A549 (cell line): Measurements from ENCODE around the gene NFX1. TPM values are rescaled to one million over a fixed set of nuclear protein-coding genes. Genes with fewer than 3 reads are reported as not detected.
A peak's percentile ranks its signal among the peaks of the same experiment; 100 is the strongest.

Experiments
- ATAC-seq, 2 experiments: fragments of 200-7000 bp in 1 of 2; fragments of >200 bp in 1 of 2; cut with Nextera tagmentation in 1 of 2; cut with Tn5 transposase in 1 of 2; 3 replicates each; pipeline versions ENCODE4 v1.8.0 to v1.9.1; 2018 to 2020; ENCODE audit warnings: mild to moderate bottlenecking in 1 of 2, moderate library complexity in 1 of 2
- CTCF ChIA-PET: fragments of 300-600 bp; sonication (Branson Sonifier 250); formaldehyde crosslinking; extraction: SDS; loops from one replicate; lab custom pipeline; 2021; ENCODE audit warnings: antibody characterized with exemption, inconsistent platforms; lab: Yijun Ruan, JAX
- POLR2A ChIA-PET: fragments of 350-600 bp; formaldehyde crosslinking; extraction: SDS; loops from one replicate; lab custom pipeline; 2021; ENCODE audit warnings: antibody characterized with exemption, inconsistent platforms; lab: Yijun Ruan, JAX
- DNase-seq, 2 experiments: peaks; one replicate each; pipeline versions ENCODE4 v3.0.0 to v3.0.0-alpha.2; 2011 to 2016; ENCODE audit warnings: low read depth in 1 of 2, low spot score in 1 of 2
- FAIRE-seq: peaks from 2 replicates; lab custom pipeline; 2011; peaks lifted over from hg19 to GRCh38; lab: Jason Lieb, UNC
- H3K27ac ChIP-seq, 2 experiments: fragments of >200 bp; sonication (Bioruptor Twin); formaldehyde crosslinking; 3 replicates each; pipeline ENCODE4 v1.5.1; 2016 to 2017
- H3K4me1 ChIP-seq: fragments of >200 bp; sonication (Bioruptor Twin); formaldehyde crosslinking; 3 replicates; pipeline ENCODE4 v1.6.1; 2016
- H3K4me2 ChIP-seq: fragments of >200 bp; sonication (Bioruptor Twin); formaldehyde crosslinking; 3 replicates; pipeline ENCODE4 v1.6.1; 2016
- H3K4me3 ChIP-seq: fragments of >200 bp; sonication (Bioruptor Twin); formaldehyde crosslinking; 3 replicates; pipeline ENCODE4 v1.5.1; 2016
- H3K9me3 ChIP-seq: fragments of >200 bp; sonication (Bioruptor Twin); formaldehyde crosslinking; 3 replicates; pipeline ENCODE4 v1.6.1; 2016
- ESRRA ChIP-seq: fragments of 150-350 bp; IDR thresholded peaks from 2 replicates; pipeline ENCODE4 v1.6.1; 2014; ENCODE audit warnings: mild to moderate bottlenecking, low read length, borderline replicate concordance
- JUN ChIP-seq, 2 experiments: fragments of >200 bp; sonication (Bioruptor Twin); formaldehyde crosslinking; IDR thresholded peaks; 2 replicates in 1 of 2; 3 replicates in 1 of 2; pipeline ENCODE4 v1.6.1; 2016 to 2017
- JUNB ChIP-seq: fragments of >200 bp; sonication (Bioruptor Twin); formaldehyde crosslinking; IDR thresholded peaks from 2 replicates; pipeline ENCODE4 v1.6.1; 2016
- MAZ ChIP-seq: fragments of 150-350 bp; IDR thresholded peaks from 2 replicates; pipeline ENCODE4 v1.6.1; 2014; ENCODE audit warnings: antibody characterized with exemption, low read depth, low read length, borderline replicate concordance
- MYC ChIP-seq: IDR thresholded peaks from 2 replicates; pipeline ENCODE4 v1.6.1; 2012; ENCODE audit warnings: mild to moderate bottlenecking, inconsistent platforms, low read length, improper control_type of control experiment, borderline replicate concordance
- NPAS2 ChIP-seq: fragments of 250-450 bp; sonication (Bioruptor Pico); IDR thresholded peaks from 2 replicates; pipeline ENCODE4 v1.8.0; 2022; ENCODE audit warnings: mild to moderate bottlenecking, moderate library complexity, borderline replicate concordance
- PHF8 ChIP-seq: fragments of 200-600 bp; sonication (generic); IDR thresholded peaks from 2 replicates; pipeline ENCODE4 v1.6.1; 2016; ENCODE audit warnings: low read depth, mild to moderate bottlenecking, antibody characterized with exemption, moderate library complexity, borderline replicate concordance
- POLR2A ChIP-seq: IDR thresholded peaks from 2 replicates; pipeline ENCODE4 v1.6.1; 2012; ENCODE audit warnings: mild to moderate bottlenecking, low read length
- RAD21 ChIP-seq, 2 experiments: fragments of >200 bp in 1 of 2; sonication (Bioruptor Twin) in 1 of 2; formaldehyde crosslinking in 1 of 2; IDR thresholded peaks in 1 of 2; conservative IDR thresholded peaks in 1 of 2; 2 replicates in 1 of 2; 3 replicates in 1 of 2; pipeline ENCODE4 v1.6.1; 2012 to 2018; ENCODE audit warnings: inconsistent platforms in 1 of 2
- RARB ChIP-seq: fragments of 250-450 bp; sonication (Bioruptor Pico); IDR thresholded peaks from 2 replicates; pipeline ENCODE4 v1.8.0; 2021; ENCODE audit warnings: mild to moderate bottlenecking, moderate library complexity
- SMC3 ChIP-seq: fragments of >200 bp; sonication (Bioruptor Twin); formaldehyde crosslinking; IDR thresholded peaks from 3 replicates; pipeline ENCODE4 v1.6.1; 2018; ENCODE audit warnings: inconsistent platforms
- WGBS: methylation state at CpG from one replicate; pipeline ENCODE4 v1.1.6; 2017; ENCODE audit errors: missing lambda C conversion rate; 5-methylcytosine and 5-hydroxymethylcytosine counted together
- polyA plus RNA-seq, 4 experiments: library from polyadenylated mRNA; depleted of rRNA in 3 of 4; stranded (reverse); fragments of >200 nt; fragmentation: RNase III in 1 of 4; extraction: RNeasy Plus Mini Kit Qiagen cat#74134 plus additional on column Dnase treatment in 1 of 4; gene quantifications; 2 replicates in 3 of 4; 3 replicates in 1 of 4; pipeline ENCODE4 v1.2.3, GENCODE V29; 2011 to 2017
- TF ChIP-seq, protein P1 (sequence below): IDR thresholded peaks from 2 replicates; pipeline ENCODE4 v1.6.1; 2012
- TF ChIP-seq, protein P2 (sequence below): fragments of 250-450 bp; sonication (Bioruptor Pico); IDR thresholded peaks from 2 replicates; pipeline ENCODE4 v1.5.0; 2021; ENCODE audit warnings: mild to moderate bottlenecking, moderate library complexity, borderline replicate concordance
- TF ChIP-seq, protein P3 (sequence below): fragments of >200 bp; sonication (Bioruptor Twin); formaldehyde crosslinking; IDR thresholded peaks from 3 replicates; pipeline ENCODE4 v1.6.1; 2016
- TF ChIP-seq, protein P4 (sequence below): IDR thresholded peaks from 2 replicates; pipeline ENCODE4 v1.6.1; 2012; ENCODE audit warnings: low read depth, borderline replicate concordance

NFX1 gene
- polyA plus RNA-seq, 2 of the 4 experiments (the other 2 are of a cell fraction) = 24.8 to 41.2 TPM

DNA sequence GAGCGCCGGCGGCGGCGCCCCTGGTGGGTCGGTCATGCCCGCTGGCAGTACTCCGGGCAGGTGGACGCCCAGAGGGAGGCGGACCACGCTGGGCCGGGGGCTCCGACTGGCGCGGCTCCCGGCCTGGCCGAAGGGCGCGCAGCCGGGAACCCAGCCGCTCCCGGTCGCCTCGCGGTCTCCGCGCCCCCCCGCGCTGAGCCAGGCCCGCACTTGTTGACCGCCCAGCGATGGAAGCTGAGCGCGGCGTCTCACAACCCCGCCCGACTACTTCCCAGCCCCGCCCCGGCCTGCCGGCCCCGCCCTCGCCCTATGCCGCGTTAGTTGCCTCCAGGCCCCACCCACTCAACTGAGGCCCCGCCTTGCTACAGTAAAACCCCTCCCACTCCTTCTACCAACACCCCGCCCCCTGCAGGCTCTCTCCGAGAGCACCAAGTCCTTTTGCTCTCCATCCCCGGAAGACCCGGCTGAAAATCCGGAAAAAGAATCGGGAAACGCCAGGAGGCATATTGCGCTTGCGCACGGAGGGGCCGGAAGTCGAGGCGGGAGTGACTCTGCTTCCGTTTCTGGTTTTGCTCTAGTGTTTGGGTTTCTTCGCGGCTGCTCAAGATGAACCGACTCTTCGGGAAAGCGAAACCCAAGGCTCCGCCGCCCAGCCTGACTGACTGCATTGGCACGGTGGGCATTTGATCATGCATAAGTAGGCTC, 25.7 kb upstream of the NFX1 start, which contains the start of the genes BAG1 and CHMP5:
Gene BAG1, minus strand, starts transcription at position 236 of the 705 bp plus-strand sequence.
Gene CHMP5, plus strand, starts transcription at position 577 of the 705 bp plus-strand sequence. Its CDS starts 30 bp downstream, at position 607.
- ATAC-seq = peak; percentile 93 to 95
- POLR2A ChIA-PET = interaction anchor here (0.6 to 1.5 kb wide), 3 partner anchors 9 to 30 kb away, joined by 3 to 11 read pairs (median 4); partner anchors contain the start of gene NFX1
- H3K9me3 ChIP-seq = no peaks in the 10 kb centered on the region
- peak within 1 kb of the TSS; percentile 95 for H3K4me2 ChIP-seq
- TF ChIP-seq ESRRA (0 out of 2 replicates have a peak, but pooled peaks have one; percentile 9), SMC3 (no peak; the same call in none of the 3 replicates), MAZ (no peak), MYC (peak; percentile 48; the same call in 1 of the 2 replicates), JUN (IDR thresholded peaks at IDR 0.05) (peak in 1 of 2 experiments; percentile 79; a peak in 3 of 5 replicates), POLR2A (peak; percentile 77), PHF8 (peak; percentile 75; the same call in 1 of the 2 replicates), RAD21 (conservative IDR thresholded peaks at IDR 0.05 in 1 of 2, IDR thresholded peaks at IDR 0.05 in 1 of 2) (peak in 1 of 2 experiments; percentile 52; a peak in 3 of 5 replicates), RARB (CRISPR knock-in tag) (no peak)
- TF ChIP-seq, protein P1, sequence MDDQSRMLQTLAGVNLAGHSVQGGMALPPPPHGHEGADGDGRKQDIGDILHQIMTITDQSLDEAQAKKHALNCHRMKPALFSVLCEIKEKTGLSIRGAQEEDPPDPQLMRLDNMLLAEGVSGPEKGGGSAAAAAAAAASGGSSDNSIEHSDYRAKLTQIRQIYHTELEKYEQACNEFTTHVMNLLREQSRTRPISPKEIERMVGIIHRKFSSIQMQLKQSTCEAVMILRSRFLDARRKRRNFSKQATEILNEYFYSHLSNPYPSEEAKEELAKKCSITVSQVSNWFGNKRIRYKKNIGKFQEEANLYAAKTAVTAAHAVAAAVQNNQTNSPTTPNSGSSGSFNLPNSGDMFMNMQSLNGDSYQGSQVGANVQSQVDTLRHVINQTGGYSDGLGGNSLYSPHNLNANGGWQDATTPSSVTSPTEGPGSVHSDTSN = no peak
- TF ChIP-seq, protein P2, sequence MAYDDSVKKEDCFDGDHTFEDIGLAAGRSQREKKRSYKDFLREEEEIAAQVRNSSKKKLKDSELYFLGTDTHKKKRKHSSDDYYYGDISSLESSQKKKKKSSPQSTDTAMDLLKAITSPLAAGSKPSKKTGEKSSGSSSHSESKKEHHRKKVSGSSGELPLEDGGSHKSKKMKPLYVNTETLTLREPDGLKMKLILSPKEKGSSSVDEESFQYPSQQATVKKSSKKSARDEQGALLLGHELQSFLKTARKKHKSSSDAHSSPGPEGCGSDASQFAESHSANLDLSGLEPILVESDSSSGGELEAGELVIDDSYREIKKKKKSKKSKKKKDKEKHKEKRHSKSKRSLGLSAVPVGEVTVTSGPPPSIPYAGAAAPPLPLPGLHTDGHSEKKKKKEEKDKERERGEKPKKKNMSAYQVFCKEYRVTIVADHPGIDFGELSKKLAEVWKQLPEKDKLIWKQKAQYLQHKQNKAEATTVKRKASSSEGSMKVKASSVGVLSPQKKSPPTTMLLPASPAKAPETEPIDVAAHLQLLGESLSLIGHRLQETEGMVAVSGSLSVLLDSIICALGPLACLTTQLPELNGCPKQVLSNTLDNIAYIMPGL (CRISPR knock-in tag) = no peak
- TF ChIP-seq, protein P3, sequence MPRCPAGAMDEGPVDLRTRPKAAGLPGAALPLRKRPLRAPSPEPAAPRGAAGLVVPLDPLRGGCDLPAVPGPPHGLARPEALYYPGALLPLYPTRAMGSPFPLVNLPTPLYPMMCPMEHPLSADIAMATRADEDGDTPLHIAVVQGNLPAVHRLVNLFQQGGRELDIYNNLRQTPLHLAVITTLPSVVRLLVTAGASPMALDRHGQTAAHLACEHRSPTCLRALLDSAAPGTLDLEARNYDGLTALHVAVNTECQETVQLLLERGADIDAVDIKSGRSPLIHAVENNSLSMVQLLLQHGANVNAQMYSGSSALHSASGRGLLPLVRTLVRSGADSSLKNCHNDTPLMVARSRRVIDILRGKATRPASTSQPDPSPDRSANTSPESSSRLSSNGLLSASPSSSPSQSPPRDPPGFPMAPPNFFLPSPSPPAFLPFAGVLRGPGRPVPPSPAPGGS = peak; percentile 56; the same call in 1 of the 3 replicates
- TF ChIP-seq, protein P4, sequence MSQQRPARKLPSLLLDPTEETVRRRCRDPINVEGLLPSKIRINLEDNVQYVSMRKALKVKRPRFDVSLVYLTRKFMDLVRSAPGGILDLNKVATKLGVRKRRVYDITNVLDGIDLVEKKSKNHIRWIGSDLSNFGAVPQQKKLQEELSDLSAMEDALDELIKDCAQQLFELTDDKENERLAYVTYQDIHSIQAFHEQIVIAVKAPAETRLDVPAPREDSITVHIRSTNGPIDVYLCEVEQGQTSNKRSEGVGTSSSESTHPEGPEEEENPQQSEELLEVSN = 0 out of 2 replicates have a peak, but pooled peaks have one; percentile 26
- H3K4me1 ChIP-seq = peaks cover 36% of the 10 kb centered on the region
- H3K27ac ChIP-seq = peak within 1 kb of the TSS; percentile 94 to 96
- no peak for FAIRE-seq
- CTCF ChIA-PET = interaction anchor here (0.6 to 3.6 kb wide), 13 partner anchors 9 to 473 kb away, joined by 3 to 16 read pairs (median 3); no protein-coding TSS in a partner anchor
- peak; percentile 99 for DNase-seq
- WGBS = under 1% methylated on average over 27 of the region's 67 CpGs
- peak within 1 kb of the TSS; percentile 90 for H3K4me3 ChIP-seq

DNA sequence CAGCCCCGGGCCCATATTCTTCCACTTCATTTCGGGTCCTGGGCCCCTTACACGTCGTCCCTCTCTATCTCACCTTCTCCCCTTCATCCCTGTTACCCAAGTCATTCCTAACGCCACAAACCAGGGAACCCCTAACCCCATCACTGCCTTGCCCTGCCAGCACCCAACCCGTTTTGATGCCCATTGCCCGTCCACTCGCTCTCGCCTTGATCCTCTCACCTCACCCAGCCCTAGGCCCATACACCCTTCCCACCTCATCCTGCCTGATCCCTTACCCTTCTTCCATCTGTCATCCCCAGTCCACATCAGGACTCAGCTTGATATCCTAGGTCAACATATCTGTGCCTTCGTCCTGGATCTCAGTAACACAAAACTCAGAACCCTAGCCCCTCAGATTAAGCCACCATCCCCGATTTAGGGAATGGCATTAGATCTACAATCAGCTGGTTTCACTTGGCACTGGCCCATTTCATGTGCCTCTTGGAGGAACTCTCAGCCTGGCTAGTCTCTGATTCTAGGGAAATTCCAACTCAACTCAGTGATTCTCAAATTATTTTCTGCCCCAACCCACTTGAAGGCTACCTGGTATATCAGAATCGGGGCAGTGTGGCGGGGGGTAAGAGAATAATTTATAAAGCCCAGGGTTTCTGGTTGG, 25.0 kb upstream of the NFX1 start:
- peak overlapping the region; percentile 90 for H3K4me3 ChIP-seq
- FAIRE-seq (no peak), ATAC-seq (peak in 1 of 2 experiments; percentile 23; a peak in 2 of 6 replicates), DNase-seq (no peak)
- peak overlapping the region; percentile 84 to 90 for H3K27ac ChIP-seq
- peak overlapping the region; percentile 87 for H3K4me2 ChIP-seq
- WGBS = 11% methylated on average over 12 of the region's 13 CpGs
- POLR2A ChIA-PET = no interaction called here
- no peaks in the 10 kb centered on the region for H3K9me3 ChIP-seq
- TF ChIP-seq JUN (IDR thresholded peaks at IDR 0.05) = peak in 1 of 2 experiments; percentile 48; a peak in 1 of 5 replicates
- no peak for TF ChIP-seq NPAS2
- no peak for TF ChIP-seq JUNB
- peaks cover 34% of the 10 kb centered on the region for H3K4me1 ChIP-seq
- CTCF ChIA-PET = interaction anchor here (1.2 to 3.4 kb wide), 3 partner anchors 22 to 188 kb away, joined by 3 to 12 read pairs (median 3); no protein-coding TSS in a partner anchor
